Activated CD4-positive, alpha-beta T cell treated with anti-CD3 and anti-CD28 coated beads for 36 hours (primary cell): ENCODE measurements around the gene SSBP3. TPM values are rescaled to one million over a fixed set of nuclear protein-coding genes. Genes with fewer than 3 reads are reported as not detected.
"Not testable (repeated sequence)": the region's sequence is repeated elsewhere in the genome, so short reads cannot be mapped to it uniquely, and the experiment has no call there.

Source experiments
- ATAC-seq: fragments of 200-7000 bp; cut with Tn5 transposase; one replicate; pipeline ENCODE4 v1.10.0; 2021; ENCODE audit warnings: mild to moderate bottlenecking, moderate library complexity
- CTCF ChIA-PET: fragments of 350-600 bp; sonication (Branson Sonifier 250); formaldehyde crosslinking; loops from one replicate; lab custom pipeline; 2021; ENCODE audit warnings: antibody characterized with exemption; lab: Charles Lee
- POLR2A ChIA-PET: fragments of 350-600 bp; sonication (Branson Sonifier 250); formaldehyde crosslinking; loops from one replicate; lab custom pipeline; 2021; ENCODE audit warnings: antibody characterized with exemption, inconsistent platforms; lab: Charles Lee
- DNase-seq: peaks from one replicate; pipeline ENCODE4 v3.0.0-alpha.2; 2020
- H3K27ac Mint-ChIP-seq: one replicate; pipeline ENCODE4 v1.8.0; 2021; ENCODE audit warnings: mixed read lengths
- H3K27me3 Mint-ChIP-seq: one replicate; pipeline ENCODE4 v1.8.0; 2021; ENCODE audit warnings: mixed read lengths
- H3K36me3 Mint-ChIP-seq: one replicate; pipeline ENCODE4 v1.8.0; 2021; ENCODE audit warnings: low read depth, mixed read lengths
- H3K4me1 Mint-ChIP-seq: one replicate; pipeline ENCODE4 v1.8.0; 2021; ENCODE audit warnings: mixed read lengths
- H3K4me3 Mint-ChIP-seq: one replicate; pipeline ENCODE4 v1.8.0; 2021; ENCODE audit warnings: mild to moderate bottlenecking, moderate library complexity, mixed read lengths
- H3K9me3 Mint-ChIP-seq: one replicate; pipeline ENCODE4 v1.8.0; 2021; ENCODE audit warnings: low read depth, mixed read lengths
- intact Hi-C, 2 experiments: fragments of 100-400 bp; cut with DNase I in 1 of 2; cut with micrococcal nuclease in 1 of 2; formaldehyde crosslinking; loops; one replicate each; pipeline versions ENCODE4 v1.14.2 to v1.15.1; 2022 to 2024; cut with DNase I, micrococcal nuclease
- total RNA-seq, 2 experiments: library from RNA; stranded (reverse); gene quantifications; one replicate each; pipeline ENCODE4 v1.2.3, GENCODE V29; 2021

Gene SSBP3
- total RNA-seq, 2 experiments from 2014 or later = 40.3 to 64.2 TPM

DNA sequence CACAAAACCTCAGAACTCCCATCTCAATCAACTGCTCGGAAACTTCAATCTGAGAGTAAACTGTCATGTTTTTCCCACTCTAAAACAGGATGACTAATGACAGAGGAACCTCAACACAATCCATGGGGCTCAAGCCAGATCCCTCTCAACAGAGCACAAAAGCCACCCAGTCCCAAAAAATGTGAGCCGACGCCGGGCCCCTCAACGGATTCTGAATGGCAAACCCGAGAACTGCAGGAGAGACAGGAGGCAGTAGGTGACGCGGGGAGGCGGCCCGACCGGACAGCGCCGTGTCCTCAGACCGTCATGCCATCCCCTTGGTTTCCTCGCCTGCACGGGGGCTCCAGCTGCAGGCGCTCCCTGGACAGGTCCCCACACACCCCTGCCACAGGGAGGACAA is 53.4 kb downstream of the SSBP3 start:
- no peaks in the 10 kb centered on the region for H3K27me3 Mint-ChIP-seq
- H3K36me3 Mint-ChIP-seq = peaks cover 3% of the 10 kb centered on the region
- H3K4me1 Mint-ChIP-seq = peaks cover 75% of the 10 kb centered on the region
- H3K9me3 Mint-ChIP-seq = no peaks in the 10 kb centered on the region
- ChIA-PET POLR2A (no interaction called here), CTCF (interaction anchor here (0.8 kb wide), 1 partner anchor 76 kb away, joined by 3 read pairs; no protein-coding TSS in a partner anchor)
- no peak overlapping the region for H3K4me3 Mint-ChIP-seq
- no peak for DNase-seq
- peak overlapping the region; percentile 61 for H3K27ac Mint-ChIP-seq
- intact Hi-C loops = loop anchor here (5.0 to 10.0 kb wide), 2 partner anchors 68 to 150 kb away; partner anchors contain the start of genes CYB5RL (in 1 of the 2) and MRPL37 (in 1 of the 2)
- ATAC-seq = no peak

DNA sequence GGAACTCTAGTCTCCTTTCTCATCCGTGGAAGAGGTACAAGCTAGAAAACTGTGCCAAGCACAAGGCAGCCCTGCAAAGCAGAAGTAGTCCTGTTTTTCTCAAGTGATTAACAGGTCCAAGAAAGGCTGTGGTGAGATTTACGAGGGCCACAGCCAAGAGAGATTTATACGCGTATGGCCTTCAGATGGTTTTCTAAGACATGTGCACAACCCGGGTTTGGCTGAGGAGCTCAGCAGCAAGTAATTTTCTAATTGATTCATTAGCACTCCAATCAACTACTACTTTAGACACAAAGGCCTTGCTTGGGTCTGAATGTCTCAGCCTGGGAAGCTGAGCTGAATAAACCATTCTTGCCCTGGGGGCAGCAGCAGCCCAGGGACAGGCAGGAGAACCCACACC is 55.8 kb downstream of the SSBP3 start:
- POLR2A ChIA-PET = interaction anchor here (0.6 kb wide), 1 partner anchor 1576 kb away, joined by 9 read pairs; no protein-coding TSS in a partner anchor
- ATAC-seq (no peak), DNase-seq (no peak)
- Mint-ChIP-seq H3K27me3 (no peaks in the 10 kb centered on the region), H3K4me3 (no peak overlapping the region), H3K36me3 (peaks cover 1% of the 10 kb centered on the region), H3K9me3 (no peaks in the 10 kb centered on the region), H3K4me1 (peaks cover 53% of the 10 kb centered on the region), H3K27ac (no peak overlapping the region)
- CTCF ChIA-PET = interaction anchor here (0.6 to 1.1 kb wide), 4 partner anchors 9 to 48 kb away, joined by 3 to 5 read pairs (median 4); no protein-coding TSS in a partner anchor
- intact Hi-C loops = loop anchor here (5.0 to 10.0 kb wide), 2 partner anchors 66 to 148 kb away; partner anchors contain the start of genes CYB5RL (in 1 of the 2) and MRPL37 (in 1 of the 2)

DNA sequence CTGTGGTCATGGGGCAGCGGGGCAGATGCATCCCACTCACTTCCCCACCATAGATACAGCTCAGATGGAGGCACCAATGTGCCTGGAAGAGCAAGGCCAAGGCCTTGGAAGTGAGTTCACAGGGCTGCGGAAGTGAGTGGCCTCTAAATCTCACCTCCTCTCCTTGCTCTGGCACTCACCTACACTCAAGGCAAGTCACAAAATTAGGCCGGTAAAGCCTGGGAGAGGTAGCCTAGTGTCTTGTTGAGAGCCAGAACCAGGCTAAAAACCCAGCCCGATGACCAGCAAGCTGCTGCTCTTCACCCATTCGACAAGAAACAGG is 57.5 kb downstream of the SSBP3 start:
- no peaks in the 10 kb centered on the region for H3K27me3 Mint-ChIP-seq
- no peak overlapping the region for H3K4me3 Mint-ChIP-seq
- peaks cover 45% of the 10 kb centered on the region for H3K4me1 Mint-ChIP-seq
- H3K36me3 Mint-ChIP-seq = peaks cover 1% of the 10 kb centered on the region
- CTCF ChIA-PET = interaction anchor here (0.6 to 0.7 kb wide), 2 partner anchors 14 to 169 kb away, joined by 3 to 4 read pairs; no protein-coding TSS in a partner anchor
- no peak for ATAC-seq
- intact Hi-C loops = no loop called here
- no peak overlapping the region for H3K27ac Mint-ChIP-seq
- POLR2A ChIA-PET = no interaction called here
- no peak for DNase-seq
- no peaks in the 10 kb centered on the region for H3K9me3 Mint-ChIP-seq

DNA sequence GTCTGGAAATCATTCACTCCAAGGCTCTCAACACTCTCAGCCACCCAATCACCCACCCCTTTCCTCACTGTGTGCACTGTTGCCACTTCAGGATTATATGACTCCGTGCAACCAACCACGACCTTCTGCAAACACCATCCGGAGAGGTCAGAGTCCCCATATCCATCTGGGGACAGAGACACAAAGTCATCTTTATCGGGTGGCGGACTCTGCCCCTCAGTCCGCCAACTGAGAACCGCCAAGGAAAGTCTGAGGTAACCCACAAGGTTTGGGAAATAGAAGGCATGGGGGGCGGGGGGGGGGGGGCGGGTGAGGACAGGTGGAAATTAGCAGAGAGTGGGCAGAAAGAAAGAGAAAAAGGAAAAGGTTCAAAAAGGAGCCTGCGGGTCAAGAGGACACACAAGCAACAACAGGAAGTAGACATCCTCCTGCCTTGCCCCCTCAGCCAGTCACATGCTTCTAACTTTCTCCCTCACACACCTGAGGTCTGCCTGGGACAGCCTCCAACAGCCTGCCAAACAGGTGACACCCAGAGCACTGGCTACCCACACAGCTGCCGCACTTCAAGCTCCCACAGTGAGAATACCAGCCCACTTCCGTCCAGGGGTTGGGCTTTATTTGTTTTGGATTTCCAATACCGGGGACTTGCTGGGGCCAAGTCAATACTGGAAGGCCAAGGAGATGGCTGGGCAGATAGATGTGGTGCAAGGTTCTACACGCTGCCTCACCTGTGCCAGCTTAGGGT is 58.1 kb downstream of the SSBP3 start:
- Mint-ChIP-seq H3K4me1 (peaks cover 43% of the 10 kb centered on the region), H3K27ac (no peak overlapping the region), H3K27me3 (no peaks in the 10 kb centered on the region), H3K9me3 (no peaks in the 10 kb centered on the region), H3K4me3 (no peak overlapping the region), H3K36me3 (peaks cover 1% of the 10 kb centered on the region)
- ATAC-seq (no peak), DNase-seq (no peak)
- intact Hi-C loops = no loop called here
- ChIA-PET CTCF (interaction anchor here (0.7 kb wide), 1 partner anchor 169 kb away, joined by 3 read pairs; no protein-coding TSS in a partner anchor), POLR2A (no interaction called here)

DNA sequence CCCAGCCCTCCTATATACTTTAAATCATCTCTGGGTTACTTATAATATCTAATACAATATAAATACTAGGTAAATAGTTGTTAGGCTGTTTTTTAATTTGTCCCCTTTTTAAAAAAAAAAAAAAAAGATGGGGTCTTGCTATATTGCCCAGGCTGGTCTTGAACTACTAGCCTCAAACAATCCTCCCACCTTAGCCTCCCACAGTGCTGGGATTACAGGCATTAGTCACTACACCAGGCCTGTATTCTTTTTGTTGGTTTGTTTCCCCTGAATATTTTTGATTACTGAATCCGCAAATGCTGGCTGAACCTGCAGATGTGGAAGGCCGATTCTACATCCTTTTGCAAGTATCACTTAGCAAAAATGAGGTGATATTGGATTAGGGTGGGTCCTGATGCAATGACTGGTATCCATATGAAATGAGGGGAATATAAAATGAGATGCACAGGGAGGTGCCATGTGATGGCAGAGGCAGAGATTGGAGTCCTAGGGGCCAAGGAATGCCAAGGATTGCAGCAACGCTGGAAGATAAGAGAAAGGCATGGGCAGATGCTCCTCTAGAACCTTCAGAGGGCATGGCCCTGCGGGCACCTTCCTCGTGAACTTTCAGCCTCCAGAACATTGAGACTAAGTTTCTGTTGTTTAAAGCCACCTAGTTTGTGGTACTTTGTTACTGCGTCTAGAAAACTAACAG is 58.8 kb downstream of the SSBP3 start:
- POLR2A ChIA-PET = no interaction called here
- CTCF ChIA-PET = no interaction called here
- ATAC-seq (no peak), DNase-seq (no peak)
- Mint-ChIP-seq H3K27me3 (no peaks in the 10 kb centered on the region), H3K36me3 (peaks cover 1% of the 10 kb centered on the region), H3K27ac (no peak overlapping the region), H3K9me3 (no peaks in the 10 kb centered on the region), H3K4me3 (no peak overlapping the region), H3K4me1 (peaks cover 36% of the 10 kb centered on the region)
- intact Hi-C loops = no loop called here

DNA sequence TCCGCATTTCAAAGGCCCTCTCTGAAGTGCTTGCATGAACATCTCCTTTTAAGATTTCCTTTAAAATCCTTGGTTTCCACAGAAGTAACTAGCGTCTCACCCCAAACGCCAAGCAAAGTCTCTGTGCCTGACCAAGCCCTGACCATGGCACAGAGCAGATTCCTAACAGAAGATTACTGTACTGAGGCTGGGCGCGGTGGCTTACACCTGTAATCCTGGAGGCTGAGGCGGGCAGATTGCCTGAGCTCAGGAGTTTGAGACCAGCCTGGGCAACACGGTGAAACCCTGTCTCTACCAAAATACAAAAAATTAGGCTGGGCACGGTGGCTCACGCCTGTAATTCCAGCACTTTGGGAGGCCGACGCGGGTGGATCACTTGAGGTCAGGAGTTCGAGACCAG is 60.6 kb downstream of the SSBP3 start:
- POLR2A ChIA-PET, H3K27me3 Mint-ChIP-seq, H3K9me3 Mint-ChIP-seq, DNase-seq, H3K27ac Mint-ChIP-seq, ATAC-seq, intact Hi-C loops, H3K36me3 Mint-ChIP-seq, H3K4me3 Mint-ChIP-seq: not testable (repeated sequence)
- CTCF ChIA-PET = interaction anchor here (0.6 kb wide), 1 partner anchor 687 kb away, joined by 3 read pairs; no protein-coding TSS in a partner anchor
- peaks cover 25% of the 10 kb centered on the region for H3K4me1 Mint-ChIP-seq

DNA sequence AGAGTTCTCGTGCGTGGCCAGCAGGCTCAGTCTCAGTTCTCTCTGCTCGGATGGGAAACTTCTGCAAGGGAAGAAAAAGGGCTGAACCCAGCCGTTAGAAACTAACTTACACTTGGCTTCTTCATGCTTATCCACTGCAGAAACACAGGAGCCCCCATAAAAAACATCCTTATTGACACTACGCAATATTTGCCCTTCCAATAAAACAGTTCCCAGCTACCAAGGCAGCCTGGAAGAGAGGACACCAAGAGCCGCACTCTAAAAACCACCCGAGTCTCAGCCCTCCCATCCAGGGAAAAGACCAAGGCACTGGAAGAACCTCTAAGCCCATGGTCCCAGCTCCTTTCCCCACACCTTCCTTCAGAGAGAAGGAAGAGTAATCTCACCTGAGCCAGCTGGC is 61.1 kb downstream of the SSBP3 start:
- Mint-ChIP-seq H3K27me3 (no peaks in the 10 kb centered on the region), H3K27ac (no peak overlapping the region), H3K4me3 (no peak overlapping the region), H3K4me1 (peaks cover 25% of the 10 kb centered on the region), H3K36me3 (no peaks in the 10 kb centered on the region), H3K9me3 (no peaks in the 10 kb centered on the region)
- ATAC-seq = no peak
- intact Hi-C loops = no loop called here
- CTCF ChIA-PET = no interaction called here
- no peak for DNase-seq
- POLR2A ChIA-PET = no interaction called here

DNA sequence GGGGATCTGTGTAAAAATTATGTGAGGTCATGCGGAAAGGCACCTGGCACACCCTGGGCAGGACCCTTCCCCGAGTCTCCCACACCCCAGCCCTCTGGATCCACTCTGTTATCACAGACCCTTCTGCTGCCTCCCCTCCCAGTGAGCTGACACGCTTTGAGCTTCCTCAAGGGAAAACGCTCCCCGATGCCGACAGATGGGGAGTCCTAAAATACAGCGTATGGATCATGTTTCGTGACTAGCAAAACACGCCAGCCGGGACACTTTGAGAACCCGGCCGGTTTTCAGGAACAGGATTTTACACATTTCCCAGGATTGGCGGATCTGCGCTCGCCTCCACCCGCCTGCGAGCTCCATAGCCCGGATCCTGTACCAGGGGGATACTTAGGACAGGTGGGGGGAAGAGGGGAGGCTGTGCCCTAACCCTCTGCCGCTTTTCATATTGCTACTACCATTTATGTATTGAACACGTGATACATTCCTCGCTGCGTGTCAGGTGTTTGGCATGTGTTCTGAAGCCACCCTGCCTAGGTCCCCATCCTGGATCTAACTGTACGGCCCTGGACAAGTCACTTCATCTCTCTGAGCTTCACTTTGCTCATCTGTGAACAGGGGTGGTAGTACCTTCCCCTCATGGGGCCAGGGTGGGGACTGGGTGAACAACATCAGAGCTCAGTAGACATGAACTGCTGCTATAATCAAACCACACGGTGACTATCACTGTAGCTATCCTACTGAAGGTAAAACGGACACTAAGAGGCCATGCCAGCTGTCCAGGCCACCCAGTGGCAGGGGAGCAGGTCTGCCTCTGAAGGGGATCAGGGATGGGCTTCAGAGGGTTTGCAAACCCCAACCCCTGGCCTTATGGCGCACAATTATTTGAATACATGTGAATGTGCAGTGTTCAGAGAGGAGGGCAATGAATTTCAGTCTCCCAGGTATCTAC is 63.2 kb downstream of the SSBP3 start:
- Mint-ChIP-seq H3K4me3 (no peak overlapping the region), H3K36me3 (no peaks in the 10 kb centered on the region), H3K27me3 (no peaks in the 10 kb centered on the region), H3K4me1 (peaks cover 23% of the 10 kb centered on the region), H3K27ac (no peak overlapping the region), H3K9me3 (no peaks in the 10 kb centered on the region)
- CTCF ChIA-PET = interaction anchor here (1.3 kb wide), 1 partner anchor 147 kb away, joined by 6 read pairs; no protein-coding TSS in a partner anchor
- POLR2A ChIA-PET = no interaction called here
- intact Hi-C loops = no loop called here
- no peak for ATAC-seq
- no peak for DNase-seq

DNA sequence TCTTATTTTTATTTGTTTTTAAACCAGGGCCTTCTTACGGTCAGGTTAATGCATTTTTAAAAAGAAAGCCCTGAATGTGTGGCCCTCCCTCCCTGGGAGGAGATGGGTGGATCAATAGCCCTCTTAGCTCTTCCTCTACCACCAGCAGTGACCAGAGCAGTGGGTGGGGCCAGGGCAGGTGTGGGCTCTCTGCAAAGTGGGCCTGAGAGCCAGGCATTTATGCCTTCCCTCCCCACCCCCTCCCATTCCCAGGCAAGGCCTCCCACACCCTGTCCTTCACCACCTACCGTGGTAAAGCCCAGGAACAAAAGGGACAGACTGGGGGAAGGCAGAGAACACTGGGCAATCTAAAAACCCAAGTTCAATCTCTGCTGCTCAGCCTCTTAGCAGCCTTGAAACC is 63.9 kb downstream of the SSBP3 start:
- intact Hi-C loops = no loop called here
- Mint-ChIP-seq H3K36me3 (no peaks in the 10 kb centered on the region), H3K9me3 (no peaks in the 10 kb centered on the region), H3K27ac (no peak overlapping the region), H3K4me3 (no peak overlapping the region), H3K4me1 (peaks cover 23% of the 10 kb centered on the region), H3K27me3 (no peaks in the 10 kb centered on the region)
- ATAC-seq (no peak), DNase-seq (no peak)
- ChIA-PET POLR2A (no interaction called here), CTCF (no interaction called here)

DNA sequence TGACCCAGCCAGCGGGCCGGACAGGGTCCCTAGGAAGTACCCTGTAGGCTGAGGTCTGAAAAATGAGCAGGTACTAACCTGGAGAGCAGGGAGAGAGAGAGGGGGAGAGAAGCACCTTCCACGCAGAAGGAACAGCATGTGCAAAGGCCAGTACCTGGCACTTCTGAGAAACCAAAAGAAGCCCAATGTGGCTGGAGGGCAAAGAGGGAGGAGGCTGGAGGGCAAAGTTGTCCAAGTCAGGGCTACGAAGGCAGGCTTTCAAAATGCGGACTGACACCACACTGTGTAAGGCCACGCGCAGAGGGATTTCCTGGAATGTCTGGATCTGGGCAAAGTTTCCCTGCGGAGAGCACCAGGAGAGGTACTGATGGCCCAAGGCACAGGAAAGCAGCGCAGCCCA is 64.4 kb downstream of the SSBP3 start:
- no peak overlapping the region for H3K27ac Mint-ChIP-seq
- intact Hi-C loops = no loop called here
- no peak overlapping the region for H3K4me3 Mint-ChIP-seq
- no peaks in the 10 kb centered on the region for H3K27me3 Mint-ChIP-seq
- H3K4me1 Mint-ChIP-seq = peaks cover 24% of the 10 kb centered on the region
- no peaks in the 10 kb centered on the region for H3K36me3 Mint-ChIP-seq
- ChIA-PET CTCF (no interaction called here), POLR2A (no interaction called here)
- DNase-seq (no peak), ATAC-seq (no peak)
- no peaks in the 10 kb centered on the region for H3K9me3 Mint-ChIP-seq

DNA sequence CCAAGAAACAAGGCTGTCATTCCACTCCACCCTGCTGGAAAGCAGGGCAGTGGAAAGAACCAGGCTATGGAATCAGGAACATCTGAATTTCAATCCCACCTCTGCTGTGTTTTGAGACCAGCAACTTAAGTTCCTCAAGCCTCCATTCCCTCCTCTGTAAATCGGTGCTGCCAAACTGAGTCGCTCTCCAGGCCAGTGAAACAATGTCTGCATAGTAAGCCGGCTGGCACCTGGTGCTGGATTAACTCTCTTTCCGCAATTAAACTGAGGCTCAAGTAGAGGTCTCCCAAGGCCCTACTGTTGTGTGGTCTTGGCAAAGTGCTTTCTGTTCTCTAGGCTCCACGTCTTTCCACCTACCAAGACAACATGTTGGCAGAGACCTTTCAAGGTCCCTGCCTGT is 65.3 kb downstream of the SSBP3 start:
- Mint-ChIP-seq H3K4me1 (peaks cover 27% of the 10 kb centered on the region), H3K27me3 (no peaks in the 10 kb centered on the region), H3K27ac (no peak overlapping the region), H3K36me3 (peaks cover 5% of the 10 kb centered on the region), H3K4me3 (no peak overlapping the region), H3K9me3 (no peaks in the 10 kb centered on the region)
- intact Hi-C loops = no loop called here
- ChIA-PET POLR2A (no interaction called here), CTCF (no interaction called here)
- ATAC-seq (no peak), DNase-seq (no peak)
